H1 (cell line): Measurements from ENCODE around the gene XRCC6. TPM values are rescaled to one million over a fixed set of nuclear protein-coding genes. Genes with fewer than 3 reads are reported as not detected.

Experiments used
- CTCF ChIA-PET: fragments of 300-600 bp; sonication (Branson Sonifier 250); formaldehyde crosslinking; loops from one replicate; lab custom pipeline; 2021; ENCODE audit not compliant: partially characterized antibody; lab: Charles Lee
- POLR2A ChIA-PET: fragments of 300-600 bp; sonication (Branson Sonifier 250); formaldehyde crosslinking; loops from one replicate; lab custom pipeline; 2021; ENCODE audit warnings: inconsistent platforms; ENCODE audit not compliant: partially characterized antibody; lab: Charles Lee
- DNase-seq, 2 experiments: peaks; one replicate each; pipeline versions ENCODE4 v3.0.0 to v3.0.0-alpha.2; 2010 to 2022; ENCODE audit warnings: low spot score in 2 of 2, low read depth in 1 of 2, mixed read lengths in 1 of 2
- FAIRE-seq: peaks from 2 replicates; lab custom pipeline; 2011; peaks lifted over from hg19 to GRCh38; lab: Jason Lieb, UNC
- H2AFZ ChIP-seq: 2 replicates; pipeline ENCODE4 v1.8.1; 2012; ENCODE audit warnings: low read length, inconsistent platforms
- H2AK5ac ChIP-seq: 2 replicates; pipeline ENCODE4 v1.6.1; 2013; ENCODE audit warnings: low read depth, low read length
- H2BK120ac ChIP-seq: replicated peaks from 2 replicates; pipeline ENCODE3; 2013; ENCODE audit warnings: low read depth, low read length, inconsistent platforms
- H2BK12ac ChIP-seq: 2 replicates; pipeline ENCODE4 v1.6.1; 2013; ENCODE audit warnings: low read depth, low read length
- H2BK15ac ChIP-seq: 2 replicates; pipeline ENCODE4 v1.6.1; 2013; ENCODE audit warnings: low read length
- H2BK20ac ChIP-seq: 2 replicates; pipeline ENCODE4 v1.6.1; 2013; ENCODE audit warnings: low read length
- H2BK5ac ChIP-seq: 2 replicates; pipeline ENCODE4 v1.6.1; 2013; ENCODE audit warnings: low read depth, low read length
- H3K14ac ChIP-seq: 2 replicates; pipeline ENCODE4 v1.6.1; 2013; ENCODE audit warnings: inconsistent platforms; ENCODE audit not compliant: insufficient read length
- H3K18ac ChIP-seq: 2 replicates; pipeline ENCODE4 v1.6.1; 2013; ENCODE audit warnings: low read length; ENCODE audit errors: extremely low read depth
- H3K23ac ChIP-seq: 2 replicates; pipeline ENCODE4 v1.6.1; 2013; ENCODE audit warnings: inconsistent platforms; ENCODE audit not compliant: insufficient read length
- H3K23me2 ChIP-seq: 2 replicates; pipeline ENCODE4 v1.6.1; 2013; ENCODE audit warnings: low read depth, low read length
- H3K27ac ChIP-seq: 2 replicates; pipeline ENCODE4 v1.6.1; 2011; ENCODE audit warnings: low read depth, low read length, inconsistent platforms
- H3K27me3 ChIP-seq, 4 experiments: replicated peaks in 1 of 4; 1 replicate in 1 of 4; 2 replicates in 3 of 4; pipeline versions ENCODE4 v1.6.1 to v1.8.1; 2011 to 2013; ENCODE audit warnings: low read length in 3 of 4, mild to moderate bottlenecking in 3 of 4, inconsistent platforms in 2 of 4, mixed read lengths in 2 of 4, moderate library complexity in 1 of 4; ENCODE audit not compliant: control insufficient read depth in 3 of 4, insufficient read depth in 3 of 4; ENCODE audit errors: extremely low read depth in 1 of 4
- H3K36me3 ChIP-seq, 4 experiments: 2 replicates each; pipeline versions ENCODE4 v1.6.1 to v1.8.1; 2011 to 2013; ENCODE audit warnings: mild to moderate bottlenecking in 4 of 4, low read length in 3 of 4, moderate library complexity in 2 of 4, control low read depth in 1 of 4, inconsistent platforms in 1 of 4; ENCODE audit not compliant: insufficient read depth in 4 of 4, control insufficient read depth in 2 of 4
- H3K4ac ChIP-seq: replicated peaks from 2 replicates; pipeline ENCODE3; 2013; ENCODE audit warnings: low read length, low read depth, mixed read lengths, inconsistent platforms; ENCODE audit not compliant: insufficient read length
- H3K4me1 ChIP-seq, 4 experiments: replicated peaks in 1 of 4; 1 replicate in 1 of 4; 2 replicates in 3 of 4; pipeline versions ENCODE4 v1.6.1 to v1.8.1; 2011 to 2013; ENCODE audit warnings: low read length in 3 of 4, inconsistent platforms in 2 of 4, mixed read lengths in 1 of 4; ENCODE audit not compliant: insufficient read depth in 4 of 4, control insufficient read depth in 3 of 4
- H3K4me2 ChIP-seq, 2 experiments: 2 replicates each; pipeline versions ENCODE4 v1.6.1 to v1.8.1; 2011 to 2013; ENCODE audit warnings: low read depth in 2 of 2, low read length in 2 of 2, control low read depth in 1 of 2, inconsistent platforms in 1 of 2, mild to moderate bottlenecking in 1 of 2; ENCODE audit not compliant: insufficient read depth in 1 of 2
- H3K4me3 ChIP-seq, 4 experiments: fragments of 200-600, 300-600 bp in 1 of 4; sonication (generic), shearing (Covaris generic), sonication (Bioruptor Twin) in 1 of 4; 2 replicates each; pipeline versions ENCODE4 v1.5.1 to v1.8.1; 2011 to 2016; ENCODE audit warnings: low read length in 4 of 4, low read depth in 3 of 4, control low read depth in 2 of 4, inconsistent platforms in 2 of 4, mild to moderate bottlenecking in 2 of 4, mixed read lengths in 1 of 4, moderate library complexity in 1 of 4; ENCODE audit not compliant: insufficient read depth in 2 of 4; ENCODE audit errors: extremely low read depth in 1 of 4
- H3K56ac ChIP-seq: replicated peaks from 2 replicates; pipeline ENCODE3; 2013; ENCODE audit warnings: low read depth, mild to moderate bottlenecking, mixed read lengths, low read length, inconsistent platforms; ENCODE audit not compliant: insufficient read length
- H3K79me1 ChIP-seq: 2 replicates; pipeline ENCODE4 v1.6.1; 2013; ENCODE audit warnings: low read depth, low read length, control low read depth
- H3K79me2 ChIP-seq, 2 experiments: 2 replicates each; pipeline versions ENCODE4 v1.6.1 to v1.8.1; 2012 to 2013; ENCODE audit warnings: low read length in 2 of 2, mild to moderate bottlenecking in 2 of 2, inconsistent platforms in 1 of 2; ENCODE audit not compliant: insufficient read depth in 2 of 2, control insufficient read depth in 1 of 2
- H3K9ac ChIP-seq, 4 experiments: replicated peaks in 1 of 4; 1 replicate in 1 of 4; 2 replicates in 3 of 4; pipeline versions ENCODE4 v1.6.1 to v1.8.1; 2011 to 2013; ENCODE audit warnings: low read depth in 3 of 4, low read length in 3 of 4, control low read depth in 2 of 4, mild to moderate bottlenecking in 2 of 4, moderate library complexity in 2 of 4, inconsistent platforms in 1 of 4; ENCODE audit errors: extremely low read depth in 1 of 4
- H3K9me3 ChIP-seq, 2 experiments: 2 replicates each; pipeline versions ENCODE4 v1.6.1 to v1.8.1; 2012 to 2013; ENCODE audit warnings: mild to moderate bottlenecking in 2 of 2, moderate library complexity in 2 of 2, control low read depth in 1 of 2, inconsistent platforms in 1 of 2, low read depth in 1 of 2, low read length in 1 of 2, mixed read lengths in 1 of 2; ENCODE audit not compliant: insufficient read depth in 2 of 2
- H4K20me1 ChIP-seq, 2 experiments: replicated peaks in 1 of 2; 2 replicates each; pipeline versions ENCODE3 to v1.8.1; 2011 to 2013; ENCODE audit warnings: inconsistent platforms in 2 of 2, low read length in 2 of 2, mild to moderate bottlenecking in 1 of 2; ENCODE audit not compliant: insufficient read depth in 2 of 2, control insufficient read depth in 1 of 2
- H4K5ac ChIP-seq: 2 replicates; pipeline ENCODE4 v1.6.1; 2013; ENCODE audit warnings: low read length, low read depth, mixed read lengths, inconsistent platforms; ENCODE audit not compliant: insufficient read length
- H4K8ac ChIP-seq: 2 replicates; pipeline ENCODE4 v1.8.0; 2013; ENCODE audit warnings: mild to moderate bottlenecking, moderate library complexity, low read length, inconsistent platforms; ENCODE audit not compliant: insufficient read depth; ENCODE audit errors: extremely low read depth
- H4K91ac ChIP-seq: replicated peaks from 2 replicates; pipeline ENCODE3; 2013; ENCODE audit warnings: low read length, mixed read lengths, inconsistent platforms; ENCODE audit not compliant: insufficient read length
- CHD2 ChIP-seq: IDR thresholded peaks from 2 replicates; pipeline ENCODE4 v1.6.1; 2012; ENCODE audit warnings: low read length, improper control_type of control experiment
- WGBS, 2 experiments: shearing (Covaris generic) in 1 of 2; methylation state at CpG; one replicate each; pipeline versions ENCODE4 v1.1.6 to v1.1.7; 2013 to 2015; ENCODE audit warnings: low lambda C conversion rate in 2 of 2, mixed read lengths in 2 of 2, inconsistent platforms in 1 of 2, low coverage in 1 of 2, missing lambda C conversion rate in 1 of 2; ENCODE audit not compliant: insufficient replicate concordance in 2 of 2, insufficient coverage in 1 of 2, insufficient read length in 1 of 2; ENCODE audit errors: extremely low coverage in 1 of 2, missing lambda C conversion rate in 1 of 2; 5-methylcytosine and 5-hydroxymethylcytosine counted together
- polyA plus RNA-seq, 7 experiments: library from polyadenylated mRNA; depleted of rRNA in 3 of 7; stranded (reverse) in 5 of 7; unstranded in 2 of 7; fragments of >200 nt in 5 of 7; fragments of 200-250 nt in 2 of 7; gene quantifications; 1 replicate in 5 of 7; 2 replicates in 1 of 7; 4 replicates in 1 of 7; pipeline versions ENCODE4 v1.2.1 to v1.2.3, GENCODE V29; 2011 to 2013; ENCODE audit warnings: missing spikeins in 2 of 7, mixed read lengths in 2 of 7
- total RNA-seq: library from RNA; stranded (reverse); fragmentation: NEBNext Ultra II Directional; extraction: Animal tissue kit (Norgen Biotek cat#: 25700); gene quantifications from 2 replicates; pipeline ENCODE4 v1.2.1, GENCODE V29; 2021

XRCC6 gene
- total and polyA plus RNA-seq, 2 of the 8 experiments (the other 6 are each of a cell fraction or from before 2014, with no cell fraction given) = 150 to 490 TPM

DNA sequence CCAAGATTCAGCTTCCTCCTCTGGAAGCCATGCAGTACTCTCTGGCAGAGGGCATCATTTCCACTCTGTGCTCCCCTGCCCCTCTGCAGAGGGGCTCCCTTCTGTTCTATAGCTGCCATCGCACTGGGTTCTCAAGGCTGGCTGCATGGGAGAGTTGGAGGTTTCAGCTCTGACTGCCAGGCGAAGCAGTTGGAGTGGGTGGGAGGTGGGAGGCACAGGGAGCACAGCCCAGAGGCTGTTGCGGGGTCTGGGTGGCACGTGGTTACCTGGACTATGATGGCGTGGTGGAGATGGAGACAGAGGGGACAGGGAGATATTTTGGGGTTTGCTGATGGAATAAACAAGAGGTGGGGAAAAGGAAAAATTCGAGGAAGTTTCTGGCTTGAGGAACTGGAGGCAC, 36.2 kb upstream of the XRCC6 start:
- Histone ChIP-seq H4K8ac (no peak overlapping the region), H3K27me3 (no peaks in the 10 kb centered on the region), H2BK120ac (no peak overlapping the region), H3K4ac (no peak overlapping the region), H2BK15ac (no peak overlapping the region), H3K4me2 (no peak overlapping the region), H3K23me2 (peaks cover 6% of the 10 kb centered on the region; the same call in 1 of the 2 replicates), H3K4me3 (no peak overlapping the region), H3K79me2 (no peaks in the 10 kb centered on the region), H3K56ac (no peak overlapping the region), H2AK5ac (no peak overlapping the region), H2BK12ac (no peak overlapping the region), H3K9ac (no peak overlapping the region), H3K4me1 (peaks cover 0 to 8% (median 4%) of the 10 kb centered on the region in 4 experiments; a peak in 4 of 7 replicates), H4K20me1 (no peaks in the 10 kb centered on the region), H4K91ac (no peak overlapping the region), H3K36me3 (no peaks in the 10 kb centered on the region), H2AFZ (no peak overlapping the region)
- no peak for DNase-seq
- no peak for TF ChIP-seq CHD2
- TF ChIP-seq, all 59 proteins: peak for 0
- 90% methylated on average over 6 of the region's 6 CpGs; no CpG with 5 or more reads in 1 of the 2 experiments for WGBS, 2 experiments
- no peak overlapping the region for H3K18ac ChIP-seq
- FAIRE-seq = no peak
- no peaks in the 10 kb centered on the region for H3K9me3 ChIP-seq
- no peak overlapping the region for H2BK5ac ChIP-seq
- CTCF ChIA-PET = interaction anchor here (4.0 kb wide), 1 partner anchor 13 kb away, joined by 29 read pairs; no protein-coding TSS in a partner anchor
- H3K27ac ChIP-seq = no peak overlapping the region
- no peak overlapping the region for H3K14ac ChIP-seq
- H3K79me1 ChIP-seq = no peaks in the 10 kb centered on the region
- no peak overlapping the region for H3K23ac ChIP-seq
- POLR2A ChIA-PET = interaction anchor here (1.2 to 1.9 kb wide), 2 partner anchors 13 to 58 kb away, joined by 3 to 7 read pairs; no protein-coding TSS in a partner anchor
- H4K5ac ChIP-seq = no peak overlapping the region
- H2BK20ac ChIP-seq = no peak overlapping the region
